C4-2B (cell line): ENCODE measurements around the gene DBP.
A peak's percentile ranks its signal among the peaks of the same experiment; 100 is the strongest.

Source experiments
- H3K27ac ChIP-seq: fragments of 450-650 bp; 2 replicates; pipeline ENCODE4 v1.5.1; 2017
- ZFX ChIP-seq: fragments of 450-650 bp; IDR thresholded peaks from 2 replicates; pipeline ENCODE4 v1.6.1; 2017
- TF ChIP-seq, protein P1 (sequence below): fragments of 450-650 bp; conservative IDR thresholded peaks from 2 replicates; pipeline ENCODE4 v1.5.1; 2017; ENCODE audit warnings: mild to moderate bottlenecking

DBP gene

DNA sequence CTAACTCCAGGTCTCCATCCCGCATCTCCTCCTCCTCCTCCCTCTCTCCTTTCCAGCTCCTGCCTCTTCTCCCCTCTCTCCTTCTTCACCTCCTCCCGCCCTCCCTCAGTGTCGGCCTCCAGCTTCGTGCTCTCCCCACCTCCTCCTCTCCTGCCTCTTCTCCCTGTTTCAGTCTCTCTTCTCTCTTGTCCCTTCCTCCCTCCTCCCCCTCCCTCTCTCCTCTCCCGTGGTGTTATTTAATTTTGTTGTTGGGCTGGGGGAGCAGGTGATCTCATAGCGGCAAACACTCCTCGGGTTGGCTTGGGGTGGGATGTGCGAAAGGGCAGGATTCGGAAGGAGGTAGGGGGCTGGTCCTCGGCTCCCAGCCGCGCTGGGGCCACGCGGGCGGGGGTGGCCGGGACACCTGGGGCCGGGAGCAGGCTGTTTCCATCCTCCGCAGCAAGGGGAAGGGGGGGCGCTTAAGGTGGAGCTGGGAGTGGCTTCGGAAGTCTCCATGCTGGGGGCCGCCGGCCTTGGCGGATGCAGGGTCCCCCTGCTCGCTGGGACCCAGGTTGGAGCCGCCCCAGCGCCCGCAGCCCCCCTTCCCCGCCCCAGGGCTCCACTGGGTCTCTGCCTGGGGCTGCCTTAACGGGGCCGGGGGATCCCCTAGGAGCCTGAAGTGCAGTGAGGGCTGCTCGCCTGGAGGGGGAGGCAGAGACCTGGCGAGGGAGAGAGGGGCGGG lies 9.0 kb upstream of the DBP start, which contains the start of gene CA11:
Gene CA11, minus strand, starts transcription at position 187 of the 721 bp plus-strand sequence. CDS start 555 bp downstream, outside the sequence.
- TF ChIP-seq, protein P1, sequence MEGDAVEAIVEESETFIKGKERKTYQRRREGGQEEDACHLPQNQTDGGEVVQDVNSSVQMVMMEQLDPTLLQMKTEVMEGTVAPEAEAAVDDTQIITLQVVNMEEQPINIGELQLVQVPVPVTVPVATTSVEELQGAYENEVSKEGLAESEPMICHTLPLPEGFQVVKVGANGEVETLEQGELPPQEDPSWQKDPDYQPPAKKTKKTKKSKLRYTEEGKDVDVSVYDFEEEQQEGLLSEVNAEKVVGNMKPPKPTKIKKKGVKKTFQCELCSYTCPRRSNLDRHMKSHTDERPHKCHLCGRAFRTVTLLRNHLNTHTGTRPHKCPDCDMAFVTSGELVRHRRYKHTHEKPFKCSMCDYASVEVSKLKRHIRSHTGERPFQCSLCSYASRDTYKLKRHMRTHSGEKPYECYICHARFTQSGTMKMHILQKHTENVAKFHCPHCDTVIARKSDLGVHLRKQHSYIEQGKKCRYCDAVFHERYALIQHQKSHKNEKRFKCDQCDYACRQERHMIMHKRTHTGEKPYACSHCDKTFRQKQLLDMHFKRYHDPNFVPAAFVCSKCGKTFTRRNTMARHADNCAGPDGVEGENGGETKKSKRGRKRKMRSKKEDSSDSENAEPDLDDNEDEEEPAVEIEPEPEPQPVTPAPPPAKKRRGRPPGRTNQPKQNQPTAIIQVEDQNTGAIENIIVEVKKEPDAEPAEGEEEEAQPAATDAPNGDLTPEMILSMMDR = peak; percentile 68
- no peak for TF ChIP-seq ZFX
- H3K27ac ChIP-seq = peak within 1 kb of the TSS; percentile 28

DNA sequence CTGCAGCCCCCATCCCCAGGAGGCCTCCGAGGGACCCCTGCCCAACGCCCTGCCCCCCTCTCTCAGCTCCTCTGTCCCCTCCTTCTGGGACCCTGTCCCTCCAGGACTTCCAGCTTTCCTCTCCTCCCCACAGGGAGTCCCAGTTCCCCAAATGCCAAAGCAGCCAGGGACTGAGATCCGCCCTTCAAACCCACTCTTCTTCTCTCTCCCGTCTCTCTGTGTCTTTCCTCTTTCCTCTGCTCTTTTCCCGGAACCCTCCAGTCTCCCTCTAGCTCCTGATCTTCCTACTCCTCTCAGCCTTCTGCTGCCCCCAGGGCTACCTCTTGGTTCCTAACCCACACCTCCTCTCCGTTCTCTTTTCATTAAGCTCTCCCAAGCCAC lies 8.4 kb upstream of the DBP start:
- TF ChIP-seq ZFX = no peak
- TF ChIP-seq, protein P1 = no peak
- H3K27ac ChIP-seq = peak overlapping the region; percentile 28; the same call in 1 of the 2 replicates

- no peak for TF ChIP-seq ZFX
- TF ChIP-seq, protein P1 = no peak
- H3K27ac ChIP-seq = no peak overlapping the region
These were observed 7.8 kb upstream of the DBP start for GRCh38 chr19:48644839-48645619.

- no peak overlapping the region for H3K27ac ChIP-seq
- TF ChIP-seq ZFX = no peak
These were observed 7.2 kb upstream of the DBP start for GRCh38 chr19:48644355-48644754.

DNA sequence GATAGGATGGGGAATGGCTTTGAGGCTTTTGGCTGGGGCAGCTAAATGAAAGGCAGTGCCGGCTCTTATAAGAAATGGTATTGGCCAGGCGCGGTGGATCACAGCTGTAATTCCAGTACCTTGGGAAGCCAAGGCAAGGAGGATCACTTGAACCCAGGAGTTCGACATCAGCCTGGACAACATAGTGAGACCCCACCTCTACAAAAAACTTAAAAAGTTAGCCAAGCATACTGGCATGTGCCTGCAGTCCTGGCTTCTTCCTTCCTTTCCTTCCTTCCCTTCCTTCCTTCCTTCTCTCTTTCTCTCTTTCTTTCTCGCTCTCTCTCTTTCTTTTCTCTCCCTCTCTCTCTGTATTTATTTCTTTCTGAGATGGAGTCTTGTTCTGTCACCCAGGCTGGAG lies 5.7 kb upstream of the DBP start:
- no peak overlapping the region for H3K27ac ChIP-seq
- TF ChIP-seq, protein P1 = no peak
- TF ChIP-seq ZFX = no peak

- TF ChIP-seq, protein P1 = no peak
- no peak for TF ChIP-seq ZFX
- no peak overlapping the region for H3K27ac ChIP-seq
These were observed 4.7 kb upstream of the DBP start for GRCh38 chr19:48641850-48642249.

GRCh38 chr19:48639483-48640375 lies 2.5 kb upstream of the DBP start:
- TF ChIP-seq ZFX = no peak
- TF ChIP-seq, protein P1 = no peak
- H3K27ac ChIP-seq = no peak overlapping the region
